ENCODE data around the gene STARD9. TPM values are rescaled to one million over a fixed set of nuclear protein-coding genes. Genes with fewer than 3 reads are reported as not detected.

Gene STARD9
- total and polyA plus RNA-seq, 2 experiments from 2014 or later = 1.8 to 6.2 TPM

DNA sequence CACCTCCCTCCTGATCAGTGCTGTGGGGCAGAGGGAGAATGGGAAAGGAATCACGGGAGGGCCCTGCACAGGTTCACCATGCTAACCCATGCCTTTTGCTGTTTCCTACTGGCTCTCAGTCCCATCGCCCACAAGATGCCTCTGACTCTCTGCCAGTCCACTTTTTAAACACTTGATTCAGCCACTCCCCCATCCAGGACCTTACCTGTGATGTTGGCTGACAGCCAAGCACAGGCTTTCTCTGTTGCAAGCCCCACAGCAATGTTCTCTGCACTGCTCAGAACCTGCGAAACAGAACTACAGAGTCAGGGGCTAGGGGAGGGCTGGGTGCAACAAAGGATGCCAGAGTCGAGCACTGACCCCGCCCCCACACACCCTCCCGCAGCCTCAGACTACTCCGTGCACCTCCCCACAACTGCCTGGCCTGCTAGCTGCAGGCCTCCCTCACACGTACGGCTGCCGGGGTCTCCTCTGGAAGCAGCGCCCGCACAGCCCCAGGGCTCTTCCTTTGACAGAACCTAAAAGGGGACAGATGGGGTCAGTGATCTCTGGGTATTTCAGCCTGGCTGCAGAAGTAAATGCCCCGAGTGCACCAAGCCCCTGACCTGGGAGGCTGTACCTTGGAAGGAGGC, 152.5 kb downstream of the STARD9 start:
- Histone ChIP-seq H3K4me1 (ENCODE audit: insufficient read depth) (no peaks in the 10 kb centered on the region; the same call in 1 of the 2 replicates), H3F3A (replicated peaks; ENCODE audit: low read depth) (0 out of 2 replicates have a peak, but pooled peaks cover 4% of the 10 kb centered on the region), H3K4me3 (no peak overlapping the region), H3K79me2 (replicated peaks; ENCODE audit: insufficient read depth) (no peaks in the 10 kb centered on the region), H3K36me3 (ENCODE audit: insufficient read depth) (peaks cover 26% of the 10 kb centered on the region), H3K4me2 (no peak overlapping the region), H3K9me2 (ENCODE audit: insufficient read depth) (no peaks in the 10 kb centered on the region), H4K20me1 (replicated peaks; ENCODE audit: insufficient read depth) (no peaks in the 10 kb centered on the region; the same call in none of the 2 replicates), H3K27ac (ENCODE audit: low read depth) (no peak overlapping the region), H3K27me3 (ENCODE audit: insufficient read depth) (no peaks in the 10 kb centered on the region), H2AFZ (no peak overlapping the region)
- no peak overlapping the region; the same call in 1 of the 2 replicates for H3K27ac Mint-ChIP-seq
- no peaks in the 10 kb centered on the region for H3K9me3 Mint-ChIP-seq
- H3K36me3 Mint-ChIP-seq (ENCODE audit: low read depth) = peaks cover 60% of the 10 kb centered on the region
- peaks cover 5% of the 10 kb centered on the region for H3K27me3 Mint-ChIP-seq (ENCODE audit: insufficient read depth, low read depth, poor library complexity)
- TF ChIP-seq POLR2AphosphoS5 (IDR thresholded peaks at IDR 0.05; ENCODE audit: low read depth) (no peak), ZNF462 (CRISPR knock-in tag; IDR thresholded peaks at IDR 0.05) (no peak), EZH2 (IDR thresholded peaks at IDR 0.05; ENCODE audit: low read depth, unreplicated experiment) (no peak), ZNF114 (CRISPR knock-in tag; IDR thresholded peaks at IDR 0.05) (no peak), ETS1 (IDR thresholded peaks at IDR 0.05) (no peak), ZNF331 (CRISPR knock-in tag; IDR thresholded peaks at IDR 0.05; ENCODE audit: low read depth) (no peak), EZH2phosphoT487 (IDR thresholded peaks at IDR 0.05; ENCODE audit: unreplicated experiment) (no peak), STAT1 (IDR thresholded peaks at IDR 0.05; ENCODE audit: unreplicated experiment) (no peak), JUNB (IDR thresholded peaks at IDR 0.05; ENCODE audit: unreplicated experiment) (no peak), CTCF (conservative IDR thresholded peaks at IDR 0.05; ENCODE audit: low read depth in 2 of 2) (no peak), NANOG (IDR thresholded peaks at IDR 0.05; ENCODE audit: borderline replicate concordance) (no peak), CREB1 (CRISPR knock-in tag; IDR thresholded peaks at IDR 0.05; ENCODE audit: low read depth) (no peak)
- TF ChIP-seq, protein P1, sequence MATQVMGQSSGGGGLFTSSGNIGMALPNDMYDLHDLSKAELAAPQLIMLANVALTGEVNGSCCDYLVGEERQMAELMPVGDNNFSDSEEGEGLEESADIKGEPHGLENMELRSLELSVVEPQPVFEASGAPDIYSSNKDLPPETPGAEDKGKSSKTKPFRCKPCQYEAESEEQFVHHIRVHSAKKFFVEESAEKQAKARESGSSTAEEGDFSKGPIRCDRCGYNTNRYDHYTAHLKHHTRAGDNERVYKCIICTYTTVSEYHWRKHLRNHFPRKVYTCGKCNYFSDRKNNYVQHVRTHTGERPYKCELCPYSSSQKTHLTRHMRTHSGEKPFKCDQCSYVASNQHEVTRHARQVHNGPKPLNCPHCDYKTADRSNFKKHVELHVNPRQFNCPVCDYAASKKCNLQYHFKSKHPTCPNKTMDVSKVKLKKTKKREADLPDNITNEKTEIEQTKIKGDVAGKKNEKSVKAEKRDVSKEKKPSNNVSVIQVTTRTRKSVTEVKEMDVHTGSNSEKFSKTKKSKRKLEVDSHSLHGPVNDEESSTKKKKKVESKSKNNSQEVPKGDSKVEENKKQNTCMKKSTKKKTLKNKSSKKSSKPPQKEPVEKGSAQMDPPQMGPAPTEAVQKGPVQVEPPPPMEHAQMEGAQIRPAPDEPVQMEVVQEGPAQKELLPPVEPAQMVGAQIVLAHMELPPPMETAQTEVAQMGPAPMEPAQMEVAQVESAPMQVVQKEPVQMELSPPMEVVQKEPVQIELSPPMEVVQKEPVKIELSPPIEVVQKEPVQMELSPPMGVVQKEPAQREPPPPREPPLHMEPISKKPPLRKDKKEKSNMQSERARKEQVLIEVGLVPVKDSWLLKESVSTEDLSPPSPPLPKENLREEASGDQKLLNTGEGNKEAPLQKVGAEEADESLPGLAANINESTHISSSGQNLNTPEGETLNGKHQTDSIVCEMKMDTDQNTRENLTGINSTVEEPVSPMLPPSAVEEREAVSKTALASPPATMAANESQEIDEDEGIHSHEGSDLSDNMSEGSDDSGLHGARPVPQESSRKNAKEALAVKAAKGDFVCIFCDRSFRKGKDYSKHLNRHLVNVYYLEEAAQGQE (IDR thresholded peaks at IDR 0.05; ENCODE audit: unreplicated experiment) = no peak
- ATAC-seq = peak; percentile 45
- no peak overlapping the region for H3K4me3 Mint-ChIP-seq
- no peak for DNase-seq (ENCODE audit: low spot score)
- H3K4me1 Mint-ChIP-seq = peaks cover 24% of the 10 kb centered on the region

All from GM23338 (cell line).